Activated CD4-positive, CD25-positive, alpha-beta regulatory T cell treated with anti-CD3 and anti-CD28 coated beads, Interleukin-2, amount 50 U/mL, for 72 hours (primary cell): Measurements from ENCODE around the gene SEMA3B.
"Not testable (repeated sequence)": the region's sequence is repeated elsewhere in the genome, so short reads cannot be mapped to it uniquely, and the experiment has no call there.

Experiments
- DNase-seq: peaks from one replicate; pipeline ENCODE4 v3.0.0; 2021

The SEMA3B gene

DNA sequence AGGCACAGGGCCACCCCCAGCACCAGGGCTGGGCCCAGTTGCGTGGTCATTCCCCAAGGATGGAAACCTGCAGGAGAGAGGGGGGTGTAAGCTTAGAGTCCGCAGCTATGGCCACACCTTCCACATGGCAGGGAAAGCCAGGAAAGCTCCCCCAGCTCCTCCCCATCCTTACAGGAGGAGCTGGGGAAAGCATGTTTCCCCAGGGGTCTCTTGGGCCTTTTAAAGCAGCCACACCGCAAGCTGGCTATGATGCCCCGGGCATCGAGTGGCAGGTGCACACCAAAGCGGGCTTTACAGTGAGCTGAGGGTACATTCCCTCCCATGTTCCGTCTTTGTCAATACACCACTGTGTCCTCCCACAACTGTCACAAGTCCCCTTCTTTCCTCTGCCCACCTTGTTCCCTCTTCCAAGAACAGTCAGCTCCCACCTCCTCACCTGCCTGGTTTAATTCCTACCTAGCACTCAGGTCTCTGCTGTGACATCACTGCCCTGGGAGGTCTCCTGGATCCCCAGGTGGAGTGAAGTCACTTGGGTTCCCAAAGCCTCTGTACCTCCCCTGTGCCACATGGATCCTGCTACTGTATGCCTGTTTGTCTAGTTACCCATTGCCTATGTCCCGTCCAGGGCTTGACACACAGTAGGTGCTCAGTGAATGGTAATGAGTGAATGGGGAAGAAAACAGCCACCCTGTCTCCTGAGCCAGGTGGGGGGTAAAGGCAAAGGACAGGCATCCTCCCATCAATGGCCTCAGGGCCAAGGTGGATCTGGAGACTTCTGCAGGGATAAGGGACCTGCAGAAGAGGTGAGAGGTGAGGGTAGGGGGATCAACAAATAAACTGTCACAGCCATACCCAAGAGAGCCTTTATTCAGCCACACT, 26.8 kb downstream of the SEMA3B start:
- no peak for DNase-seq

DNA sequence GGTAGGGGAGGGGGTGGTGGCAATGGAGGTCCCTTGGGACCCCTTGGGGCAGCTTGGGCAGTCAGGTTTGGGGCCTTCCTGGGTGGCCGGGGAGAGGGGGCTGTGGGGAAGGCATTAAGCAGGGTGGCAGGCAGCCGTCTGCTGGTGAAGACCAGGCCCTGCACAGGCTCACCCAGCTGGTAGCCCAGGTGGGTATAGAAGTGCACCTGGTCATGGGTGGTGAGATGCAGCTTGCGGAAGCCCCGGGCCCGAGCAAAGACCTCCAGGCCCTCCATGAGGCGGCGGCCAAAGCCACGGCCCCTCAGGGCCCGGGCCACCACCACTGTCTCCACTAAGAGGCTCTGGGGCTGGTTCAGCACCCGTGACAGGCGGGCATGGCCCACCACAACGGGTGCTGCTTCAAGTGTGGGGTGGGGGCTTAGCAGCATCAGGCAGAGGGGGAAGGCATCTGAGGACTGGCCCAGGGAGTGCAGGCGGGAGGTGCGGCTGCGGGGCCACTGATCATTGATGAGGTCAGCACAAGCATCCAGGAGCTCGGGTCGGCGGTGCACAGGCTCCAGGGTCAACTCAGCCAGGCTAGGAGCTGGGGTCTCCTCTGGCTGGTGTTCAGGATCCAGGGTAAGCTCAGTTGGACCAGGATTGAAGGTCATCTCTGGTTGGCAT, 27.9 kb downstream of the SEMA3B start:
- no peak for DNase-seq

DNA sequence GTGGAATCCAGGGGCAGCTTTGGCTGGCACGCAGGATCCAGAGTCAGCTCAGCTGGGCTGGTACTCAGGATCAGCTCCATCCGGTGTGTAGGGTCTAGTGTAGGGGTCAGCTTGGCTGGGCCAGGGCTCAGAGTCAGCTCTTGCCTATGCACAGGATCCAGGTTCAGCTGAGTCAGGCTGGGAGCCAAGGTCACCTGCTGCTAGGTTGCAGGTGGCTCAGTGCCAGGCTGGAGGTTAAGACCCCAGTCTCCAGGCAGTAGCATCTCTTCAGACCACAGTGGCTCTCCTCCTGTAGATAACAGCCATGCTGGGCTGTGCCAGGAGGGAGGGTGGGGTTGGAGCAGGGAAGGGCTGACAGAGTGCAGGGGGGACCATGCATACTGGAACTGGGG, 28.4 kb downstream of the SEMA3B start:
- no peak for DNase-seq

DNA sequence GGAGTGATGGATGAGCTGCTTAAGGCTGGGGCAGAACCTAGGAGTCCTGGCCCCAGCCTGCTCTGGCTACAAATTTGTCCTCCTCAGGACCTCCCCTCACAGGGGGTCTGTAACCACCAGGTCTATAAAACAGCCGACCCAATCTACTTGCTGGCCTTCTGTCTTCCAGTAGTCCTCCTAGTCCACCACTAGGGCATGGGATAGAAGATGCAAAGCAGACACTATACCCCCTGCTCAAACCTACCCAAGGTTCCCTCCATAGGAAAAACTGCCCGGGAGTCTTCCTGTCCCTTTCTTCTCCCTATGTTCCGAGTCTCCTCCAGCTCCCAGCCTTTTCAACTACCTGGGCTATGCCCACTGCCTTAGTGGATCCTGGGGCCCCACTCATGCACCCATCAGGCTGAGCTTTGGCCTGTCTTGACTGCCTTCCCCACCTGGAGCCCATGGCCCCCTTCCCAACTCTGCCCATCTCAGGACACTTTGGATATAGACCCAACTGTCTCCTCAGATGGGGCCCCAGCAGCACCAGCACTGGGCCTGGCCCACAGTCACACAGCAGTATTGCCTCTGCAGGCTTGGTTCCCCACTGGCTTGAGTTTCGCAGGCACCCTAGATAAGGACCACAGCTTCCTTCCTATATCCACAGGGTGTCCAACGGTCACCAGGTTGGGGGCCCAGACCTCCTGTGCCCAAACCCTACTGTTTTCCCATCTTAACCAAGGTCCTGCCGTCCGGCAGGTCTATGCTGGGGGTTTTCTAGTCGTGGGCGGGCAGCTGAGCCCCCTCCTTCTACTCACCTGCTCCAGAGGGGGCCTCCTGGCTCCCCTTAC, 29.2 kb downstream of the SEMA3B start:
- DNase-seq: no peak

DNA sequence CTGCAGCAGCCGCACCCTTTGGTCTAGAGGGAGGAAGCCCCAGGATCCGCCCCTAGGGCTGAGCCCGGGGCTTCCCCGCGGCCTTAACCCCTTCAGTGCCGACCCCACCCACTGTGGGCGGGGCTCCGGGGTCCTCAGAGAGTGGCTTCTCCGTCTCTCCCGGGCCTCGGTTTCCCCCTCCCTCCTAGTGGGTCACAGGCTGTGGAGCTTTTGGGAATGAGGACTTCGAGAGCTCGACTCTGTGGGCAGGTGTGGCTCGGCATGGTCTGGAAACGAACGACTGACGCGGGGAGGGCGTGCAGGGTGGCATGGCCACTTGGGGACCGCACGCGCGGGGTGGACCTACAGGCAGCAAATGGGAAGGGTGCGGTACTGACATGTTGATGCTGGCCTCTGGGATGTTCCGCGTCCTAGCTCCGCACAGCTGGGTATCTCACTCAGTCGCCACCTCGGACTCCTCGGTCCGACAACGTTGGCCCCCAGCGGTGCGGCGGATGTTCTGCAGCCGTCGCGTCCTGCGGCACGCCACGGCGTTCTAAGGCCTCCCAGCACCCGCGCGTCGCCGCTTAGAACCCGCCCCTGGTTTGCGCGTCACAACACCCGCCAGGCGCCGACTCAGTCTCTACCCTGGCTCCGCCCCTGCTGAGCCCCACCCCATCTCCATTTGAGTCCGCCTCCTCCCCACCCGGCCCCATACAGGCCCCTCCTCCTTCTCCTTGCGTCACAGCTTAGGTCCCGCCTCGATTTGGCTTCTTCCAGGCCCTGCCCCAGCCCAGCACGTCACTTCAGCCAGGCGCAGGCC, 30.1 kb downstream of the SEMA3B start, which contains the start of the genes HYAL3 and NAA80:
HYAL3 (minus strand) TSS at position 570 of the 802 bp plus-strand sequence. CDS start 3,803 bp downstream, outside the sequence.
NAA80 (minus strand) TSS at position 570 of the 802 bp plus-strand sequence. CDS start 1,942 bp downstream, outside the sequence.
- DNase-seq: peak; percentile 99

DNA sequence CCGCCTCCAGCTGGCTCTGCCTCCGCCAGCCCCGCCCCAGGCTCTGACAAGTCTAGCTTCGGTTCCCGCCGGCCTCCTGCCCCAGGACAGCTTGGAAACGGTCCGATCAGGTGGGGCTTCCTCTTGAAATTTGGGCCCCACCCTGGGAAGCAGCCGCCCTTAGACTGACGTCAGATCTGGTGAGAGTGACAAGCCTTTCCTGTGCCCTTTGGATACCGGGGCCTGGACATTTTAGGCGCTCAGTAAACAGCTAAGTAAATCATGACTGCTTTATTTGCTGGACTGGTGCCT, 30.6 kb downstream of the SEMA3B start:
- no peak for DNase-seq

DNA sequence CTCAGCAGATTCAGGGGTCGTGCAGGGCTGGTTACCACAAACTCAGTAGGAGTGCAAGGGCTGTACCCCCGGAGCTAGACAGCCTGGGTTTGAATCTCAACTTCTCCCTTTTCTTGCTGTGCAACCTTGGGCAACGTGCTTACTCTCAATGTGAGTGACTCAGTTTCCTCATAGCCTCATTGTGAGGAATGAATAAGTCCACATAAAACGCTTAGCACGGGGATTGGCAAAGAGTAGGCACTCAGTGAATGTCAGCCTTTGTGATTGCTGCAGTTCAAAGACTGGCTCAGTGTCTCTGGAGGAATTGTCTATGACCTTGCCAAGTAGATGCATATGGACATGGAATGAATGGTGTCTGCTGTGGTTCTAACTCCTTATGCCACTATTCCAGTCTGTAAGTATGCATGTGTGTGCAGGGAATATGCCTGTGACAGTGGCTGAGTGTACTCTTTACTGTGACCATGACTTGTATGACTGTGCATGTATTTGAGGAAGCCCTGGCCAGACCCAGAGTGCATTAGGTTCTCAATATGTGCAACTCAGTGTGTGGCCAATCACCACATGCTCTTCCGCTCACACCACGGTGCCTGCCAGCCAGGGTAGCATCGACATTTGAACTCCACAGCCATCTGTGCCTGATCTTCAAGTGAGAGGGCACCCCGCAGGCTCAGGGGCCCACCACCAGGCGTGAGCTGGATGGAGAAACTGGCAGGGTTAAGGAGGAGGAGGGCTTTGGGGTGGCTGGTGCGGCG, 31.2 kb downstream of the SEMA3B start:
- DNase-seq: no peak

DNA sequence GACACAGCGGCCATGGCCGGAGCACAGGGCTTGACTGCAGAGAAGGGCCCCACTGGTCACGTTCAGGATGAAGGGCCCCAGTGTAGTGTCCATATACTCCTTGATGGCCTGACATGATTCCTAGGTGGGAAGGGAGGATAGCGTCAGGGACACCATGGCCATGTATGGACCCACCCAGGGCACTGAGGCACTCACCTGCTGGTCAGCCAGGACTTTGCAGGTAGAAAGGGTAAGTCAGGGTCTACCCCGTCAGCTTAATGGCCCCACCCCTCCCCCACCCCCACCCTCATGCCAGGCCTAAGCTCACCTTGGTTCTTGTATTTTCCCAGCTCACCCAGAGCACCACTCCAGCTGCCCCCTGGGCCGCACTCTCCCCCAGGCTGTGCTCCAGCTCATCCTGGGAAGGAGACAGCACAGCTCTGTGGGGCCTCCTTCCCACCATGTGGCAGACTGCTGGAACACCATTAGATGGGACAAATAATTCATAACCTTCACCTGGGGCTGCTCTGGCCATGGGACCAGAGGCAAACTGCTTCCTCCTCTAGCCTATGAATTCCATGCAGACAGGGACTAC, 31.8 kb downstream of the SEMA3B start:
- DNase-seq: no peak

DNA sequence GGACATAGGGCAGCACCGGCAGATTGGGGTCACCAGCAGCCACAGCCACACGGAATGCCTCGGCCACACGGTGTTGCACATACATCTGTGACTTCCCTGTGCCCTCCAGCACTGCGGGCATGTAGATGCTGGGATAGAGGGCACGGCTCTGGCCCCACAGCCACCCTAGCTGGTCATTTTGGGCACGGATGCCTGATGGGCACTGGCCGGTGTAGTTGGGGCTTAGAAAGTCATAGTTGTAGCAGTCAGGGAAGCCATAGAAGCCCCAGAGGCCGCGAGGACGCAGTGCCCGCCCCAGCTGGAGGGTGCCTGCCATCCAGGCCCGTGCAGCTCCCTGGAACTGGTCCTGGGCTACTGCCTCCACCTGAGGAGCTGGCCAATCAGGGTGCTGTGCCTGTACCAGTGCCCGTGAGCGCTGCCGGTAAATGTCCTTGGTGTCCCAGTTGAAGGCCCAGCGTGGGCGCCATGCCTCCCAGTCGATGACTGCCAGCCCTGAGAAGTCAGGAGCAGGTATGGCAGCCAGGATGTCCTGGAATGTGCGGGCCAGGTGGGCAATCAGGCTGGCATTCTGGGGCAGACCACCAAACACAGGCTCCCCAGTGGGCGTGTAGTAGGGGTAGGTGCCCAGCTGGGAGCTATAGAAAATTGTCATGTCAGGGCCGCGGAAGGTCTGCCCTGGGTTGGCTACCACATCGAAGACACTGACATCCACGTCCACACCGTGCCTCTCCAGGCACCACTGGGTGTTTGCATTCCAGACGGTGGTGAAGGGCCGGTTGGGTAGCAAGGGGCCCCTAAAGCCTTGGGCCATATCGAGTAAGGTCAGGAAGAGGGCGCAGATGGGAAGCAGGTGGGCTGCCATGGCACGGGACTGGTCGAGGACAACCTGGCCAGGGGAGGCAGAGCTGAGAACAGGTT, 33.4 kb downstream of the SEMA3B start:
- DNase-seq: no peak

DNA sequence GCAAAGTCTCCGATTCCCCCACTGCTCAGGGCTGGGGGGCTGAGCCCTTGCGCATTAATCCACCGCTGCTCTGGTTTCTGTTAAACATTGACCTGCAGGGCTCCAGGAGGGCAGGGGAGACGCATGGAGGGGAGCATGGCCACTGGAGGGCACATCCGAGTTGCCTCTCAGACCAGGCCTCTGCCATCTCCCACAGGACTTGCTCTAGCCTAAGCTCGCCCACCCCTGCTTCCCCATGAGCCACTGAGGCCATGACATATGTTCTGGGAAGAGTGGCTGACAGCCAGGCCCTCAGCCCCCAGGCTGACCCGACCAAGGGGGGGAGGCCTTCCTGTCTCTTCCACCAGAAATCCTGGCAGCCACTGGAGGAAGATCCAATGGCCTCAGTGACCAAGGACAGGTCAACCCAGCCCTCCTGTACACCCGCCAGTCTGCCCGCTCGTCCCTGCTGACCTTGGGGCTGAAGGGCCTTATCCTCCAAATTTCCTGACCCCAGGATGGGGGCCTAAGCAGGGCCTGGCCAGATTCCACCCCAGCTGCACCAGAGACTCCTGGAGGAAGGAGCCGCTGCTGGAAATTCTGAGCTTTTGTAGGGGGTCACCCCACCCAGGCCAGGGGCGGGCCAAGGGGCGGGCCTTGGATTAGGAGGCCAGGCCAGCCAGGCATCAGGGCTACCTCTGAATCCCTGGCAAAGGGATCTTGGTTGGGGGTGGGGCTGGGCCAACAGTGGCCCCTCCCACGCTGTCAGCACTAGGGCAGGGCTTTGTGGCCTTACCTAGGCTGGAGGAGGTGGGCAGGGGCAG, 34.3 kb downstream of the SEMA3B start, which contains the start of gene HYAL1:
HYAL1 (minus strand) TSS at position 562 of the 803 bp plus-strand sequence. CDS start 618 bp downstream, outside the sequence.
- DNase-seq: no peak

DNA sequence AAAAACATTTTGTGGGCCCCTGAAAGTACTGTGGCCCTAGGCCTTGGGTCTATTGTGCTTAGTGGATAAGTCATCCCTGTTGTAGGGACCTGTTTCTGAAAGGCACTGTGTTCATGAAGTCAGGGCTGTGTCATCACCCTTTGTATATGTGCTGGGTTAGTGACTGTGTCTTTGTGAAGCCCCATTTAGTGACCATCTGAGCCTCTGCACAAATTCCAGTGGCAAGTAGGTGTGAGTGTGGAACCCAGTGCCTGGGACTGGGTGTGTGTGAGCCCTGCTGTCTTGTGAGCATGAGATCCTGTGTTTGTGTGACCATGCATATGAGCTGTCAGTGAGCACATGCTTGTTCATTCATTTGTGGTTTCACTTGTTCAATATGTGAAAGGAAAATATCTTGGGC, 35.7 kb downstream of the SEMA3B start:
- no peak for DNase-seq

DNA sequence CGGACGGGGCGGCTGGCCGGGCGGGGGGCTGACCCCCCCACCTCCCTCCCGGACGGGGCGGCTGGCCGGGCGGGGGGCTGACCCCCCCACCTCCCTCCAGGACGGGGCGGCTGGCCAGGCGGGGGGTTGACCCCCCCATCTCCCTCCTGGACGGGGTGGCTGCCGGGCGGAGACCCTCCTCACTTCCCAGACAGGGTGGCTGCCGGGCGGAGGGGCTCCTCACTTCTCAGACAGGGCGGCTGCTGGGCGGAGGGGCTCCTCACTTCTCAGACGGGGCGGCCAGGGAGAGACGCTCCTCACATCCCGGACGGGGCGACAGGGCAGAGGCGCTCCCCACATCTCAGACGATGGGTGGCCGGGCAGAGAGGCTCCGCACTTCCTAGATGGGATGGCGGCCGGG, 43.1 kb downstream of the SEMA3B start:
- not testable (repeated sequence) for DNase-seq

DNA sequence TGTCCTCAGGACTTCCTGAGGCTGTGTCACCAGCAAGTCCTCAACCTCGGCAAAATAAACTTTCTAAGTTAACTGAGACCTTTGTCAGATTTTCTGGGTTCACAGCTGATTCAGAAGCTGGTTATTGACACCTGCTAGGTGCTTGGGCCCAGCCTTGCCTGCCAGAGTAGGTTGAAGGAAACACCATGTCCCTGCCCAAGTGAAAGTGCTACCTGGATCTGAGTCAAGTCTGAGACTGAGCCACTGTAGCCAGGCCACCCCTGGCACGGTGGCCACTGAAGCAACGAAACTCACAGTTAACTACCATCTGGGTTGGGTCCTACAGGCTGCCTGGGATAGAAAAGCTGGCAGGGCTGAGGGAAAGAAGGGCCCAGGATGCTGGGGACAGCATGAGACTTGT, 45.4 kb downstream of the SEMA3B start:
- DNase-seq: no peak

DNA sequence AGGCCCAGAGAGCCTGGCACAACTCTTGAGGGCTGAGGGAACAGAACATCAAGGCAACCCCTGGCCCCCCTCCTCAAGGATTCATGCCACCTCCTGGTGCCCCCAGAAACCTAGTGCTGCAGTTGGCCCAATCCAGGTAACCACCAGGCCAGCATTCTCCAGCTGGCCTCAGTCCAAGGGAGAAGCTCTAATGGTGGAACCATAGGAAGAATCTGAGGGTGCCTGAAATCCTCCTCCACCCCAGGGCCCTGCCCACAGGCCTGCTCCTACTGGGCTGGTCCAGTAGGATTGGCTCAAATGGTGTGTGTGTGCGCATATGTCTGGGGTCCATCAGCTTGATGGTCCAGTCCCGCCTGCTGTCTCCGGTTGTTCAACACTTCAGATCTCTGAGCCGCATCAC, 45.9 kb downstream of the SEMA3B start:
- DNase-seq: no peak

DNA sequence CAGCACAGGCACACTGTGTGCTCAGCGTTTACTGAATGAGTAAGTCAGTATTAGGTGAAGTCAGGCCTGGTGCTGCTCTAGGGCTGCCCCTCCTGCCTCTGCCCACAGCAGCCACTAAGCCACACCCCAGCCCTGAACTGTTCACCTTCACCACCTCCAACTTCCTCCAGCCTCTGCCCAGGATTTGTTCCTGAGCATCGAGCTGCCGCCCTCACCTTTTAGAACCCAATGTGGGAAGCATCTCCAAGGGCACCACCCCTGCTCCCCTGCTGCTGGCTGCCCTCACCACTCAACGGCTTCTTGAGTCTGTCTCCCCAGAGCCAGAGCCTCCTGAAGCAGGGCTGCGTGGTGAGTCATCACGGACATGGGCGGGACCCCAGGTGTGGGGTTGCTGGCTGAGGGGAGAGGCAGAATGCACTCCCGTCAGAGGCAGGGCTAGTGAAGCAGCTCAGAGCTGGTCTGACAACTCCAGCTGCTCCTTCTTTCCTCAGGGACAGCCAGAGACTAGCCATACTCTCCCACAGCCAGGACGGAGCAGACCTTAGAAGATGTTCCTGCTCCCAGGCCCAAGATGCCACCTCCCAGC, 47.8 kb downstream of the SEMA3B start:
- DNase-seq: no peak

DNA sequence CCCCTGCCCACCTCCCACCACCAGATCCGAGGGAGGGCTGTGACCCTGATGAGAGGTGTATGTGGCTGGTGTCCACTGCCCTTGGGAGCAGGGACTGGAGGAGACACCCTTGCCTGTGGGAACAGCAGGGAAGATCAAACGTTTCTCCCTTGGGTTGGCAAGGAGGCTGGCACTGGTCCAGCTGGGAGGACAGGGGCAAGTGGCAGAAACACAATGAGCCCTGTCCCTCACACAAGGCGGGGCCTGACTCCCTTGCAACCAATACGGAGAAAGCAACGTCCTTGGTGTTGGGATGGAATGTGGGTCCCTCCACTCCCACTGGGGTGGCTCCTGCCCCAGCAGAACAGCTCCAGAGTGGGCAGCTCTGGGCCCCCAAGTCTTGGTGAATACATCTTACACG, 48.4 kb downstream of the SEMA3B start:
- no peak for DNase-seq

DNA sequence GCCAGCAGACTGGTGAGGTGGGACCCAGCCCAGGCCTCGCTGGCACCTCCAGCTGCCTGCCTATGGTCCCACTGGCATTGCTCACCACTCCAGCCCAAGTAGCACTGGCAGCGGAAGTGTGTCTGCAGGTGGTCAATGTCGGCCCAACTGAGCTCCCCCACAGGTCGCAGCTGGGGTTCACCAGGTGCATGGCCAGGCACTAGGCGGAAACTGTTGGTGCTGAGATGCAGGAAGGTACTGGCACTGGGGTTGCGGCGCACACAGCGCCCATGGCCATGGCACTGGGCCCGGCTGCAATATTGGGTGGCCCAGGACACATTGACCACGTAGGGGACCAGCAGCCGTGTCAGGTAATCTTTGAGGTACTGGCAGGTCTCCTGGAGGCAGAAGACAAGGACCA, 49.2 kb downstream of the SEMA3B start:
- no peak for DNase-seq

DNA sequence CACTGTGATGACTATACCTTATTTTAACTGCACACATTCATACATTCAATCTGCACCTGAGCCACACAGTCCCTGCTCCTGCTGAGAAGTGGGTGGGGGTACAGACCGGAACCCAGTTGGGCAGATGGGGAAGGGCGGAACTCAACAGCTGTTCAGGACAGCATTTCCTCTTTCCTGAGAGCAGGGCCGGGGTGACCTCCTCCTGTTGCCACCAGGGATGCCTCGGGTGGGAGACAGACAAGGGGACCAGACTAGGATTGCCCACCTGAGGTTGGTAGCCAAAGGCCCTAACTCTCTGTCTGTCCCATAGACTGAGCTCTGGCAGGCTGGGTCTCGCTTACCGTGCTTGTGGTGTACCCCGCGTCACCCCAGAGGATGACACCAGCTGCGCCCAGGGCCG, 49.7 kb downstream of the SEMA3B start:
- no peak for DNase-seq
